ENCODE data around the gene SCFD2. TPM values are rescaled to one million over a fixed set of nuclear protein-coding genes. Genes with fewer than 3 reads are reported as not detected.

Gene SCFD2
- total and polyA plus RNA-seq, 9 donors, result 5.1 to 42.1 (median 13.5) TPM

DNA sequence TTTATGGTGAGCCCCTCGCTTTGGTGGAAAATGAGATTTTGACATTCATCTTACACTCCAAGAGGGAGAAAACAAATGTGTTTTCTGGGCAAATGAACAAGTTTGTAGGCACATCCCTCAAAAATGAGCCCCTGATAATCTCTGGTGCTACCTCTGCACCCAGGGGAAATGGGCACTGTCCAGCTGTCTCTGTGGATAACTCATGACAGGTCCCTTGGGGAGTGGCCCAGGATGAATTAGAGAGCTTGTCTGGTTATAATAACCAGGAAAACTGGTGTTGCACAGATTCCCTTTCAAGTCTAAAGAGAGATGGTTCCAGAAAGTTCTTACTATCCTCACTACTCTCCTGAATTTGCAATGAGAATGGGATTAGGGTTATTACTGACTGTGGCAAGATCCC, 496.2 kb downstream of the SCFD2 start:
- WGBS, 3 donors, result 24 to 43% (median 36%) methylated on average over 1 of the region's 1 CpG

GRCh38 chr4:52869196-52869595, 496.7 kb downstream of the SCFD2 start:
- no peak for TF ChIP-seq EP300 (IDR thresholded peaks at IDR 0.05)
- TF ChIP-seq POLR2A (IDR thresholded peaks at IDR 0.05), result no peak
- TF ChIP-seq, protein P1, sequence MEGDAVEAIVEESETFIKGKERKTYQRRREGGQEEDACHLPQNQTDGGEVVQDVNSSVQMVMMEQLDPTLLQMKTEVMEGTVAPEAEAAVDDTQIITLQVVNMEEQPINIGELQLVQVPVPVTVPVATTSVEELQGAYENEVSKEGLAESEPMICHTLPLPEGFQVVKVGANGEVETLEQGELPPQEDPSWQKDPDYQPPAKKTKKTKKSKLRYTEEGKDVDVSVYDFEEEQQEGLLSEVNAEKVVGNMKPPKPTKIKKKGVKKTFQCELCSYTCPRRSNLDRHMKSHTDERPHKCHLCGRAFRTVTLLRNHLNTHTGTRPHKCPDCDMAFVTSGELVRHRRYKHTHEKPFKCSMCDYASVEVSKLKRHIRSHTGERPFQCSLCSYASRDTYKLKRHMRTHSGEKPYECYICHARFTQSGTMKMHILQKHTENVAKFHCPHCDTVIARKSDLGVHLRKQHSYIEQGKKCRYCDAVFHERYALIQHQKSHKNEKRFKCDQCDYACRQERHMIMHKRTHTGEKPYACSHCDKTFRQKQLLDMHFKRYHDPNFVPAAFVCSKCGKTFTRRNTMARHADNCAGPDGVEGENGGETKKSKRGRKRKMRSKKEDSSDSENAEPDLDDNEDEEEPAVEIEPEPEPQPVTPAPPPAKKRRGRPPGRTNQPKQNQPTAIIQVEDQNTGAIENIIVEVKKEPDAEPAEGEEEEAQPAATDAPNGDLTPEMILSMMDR (IDR thresholded peaks at IDR 0.05), result no peak
- Histone ChIP-seq H3K36me3 (no peaks in the 10 kb centered on the region), H3K4me3 (no peak overlapping the region), H3K27ac (peak overlapping the region; percentile 1 to 42), H3K9me3 (no peaks in the 10 kb centered on the region), H3K27me3 (no peaks in the 10 kb centered on the region), H3K4me1 (ENCODE audit: insufficient read depth) (peaks cover 20% of the 10 kb centered on the region)
- DNase-seq, result peak; percentile 76 to 85 (median 79)
- WGBS, 3 donors, result 7 to 14% (median 13%) methylated on average over 12 of the region's 12 CpGs
- intact Hi-C loops (cut with DNase I), result loop anchor here in 2 of 4 donors (10.0 kb wide), 4 partner anchors 86 to 304 kb away; partner anchors contain the start of gene USP46 (in 1 of the 2)

More for the DNA sequence above, 496.2 kb downstream of the SCFD2 start:
- DNase-seq, result no peak
- H3K27ac ChIP-seq, result peak overlapping the region in 1 of 2 donors; percentile 37
- no peak overlapping the region for H3K4me3 ChIP-seq
- no peaks in the 10 kb centered on the region for H3K36me3 ChIP-seq
- H3K4me1 ChIP-seq (ENCODE audit: insufficient read depth), result peaks cover 20% of the 10 kb centered on the region
- intact Hi-C loops (cut with DNase I), result loop anchor here in 2 of 4 donors (10.0 kb wide), 4 partner anchors 85 to 305 kb away; partner anchors contain the start of gene USP46 (in 1 of the 2)
- H3K27me3 ChIP-seq, result no peaks in the 10 kb centered on the region
- H3K9me3 ChIP-seq, result no peaks in the 10 kb centered on the region
- TF ChIP-seq POLR2A (IDR thresholded peaks at IDR 0.05) (no peak), EP300 (IDR thresholded peaks at IDR 0.05) (no peak)
- TF ChIP-seq, protein P1 (IDR thresholded peaks at IDR 0.05), result no peak

DNA sequence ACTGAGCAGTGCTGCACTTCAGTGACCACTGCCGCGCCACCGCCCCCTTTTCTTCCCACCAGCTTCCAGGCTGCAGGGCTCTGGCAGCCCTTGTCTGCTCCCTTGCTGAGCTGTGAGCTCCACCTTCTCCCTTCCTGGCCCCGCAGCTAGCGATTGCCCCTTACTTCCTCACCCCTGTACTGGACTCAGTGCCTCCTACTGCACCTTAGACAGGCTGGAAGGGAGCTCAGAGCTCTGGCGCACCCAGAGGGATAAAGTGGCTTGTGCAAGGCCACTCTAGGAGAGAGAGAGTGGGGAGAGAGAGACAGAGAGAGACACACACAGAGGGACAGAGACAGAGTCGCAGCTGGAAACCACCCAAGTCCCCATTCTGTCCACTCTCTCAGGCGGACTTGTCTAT, 497.7 kb downstream of the SCFD2 start:
- intact Hi-C loops (cut with DNase I), result loop anchor here in 2 of 4 donors (10.0 kb wide), 4 partner anchors 87 to 303 kb away; partner anchors contain the start of gene USP46 (in 1 of the 2)
- 41 to 47% (median 45%) methylated on average over 8 of the region's 8 CpGs for WGBS, 3 donors
- H3K4me1 ChIP-seq (ENCODE audit: insufficient read depth), result peaks cover 20% of the 10 kb centered on the region
- TF ChIP-seq, protein P1 (IDR thresholded peaks at IDR 0.05), result no peak
- TF ChIP-seq EP300 (IDR thresholded peaks at IDR 0.05) (no peak), POLR2A (IDR thresholded peaks at IDR 0.05) (no peak)
- H3K9me3 ChIP-seq, result no peaks in the 10 kb centered on the region
- H3K27me3 ChIP-seq, result no peaks in the 10 kb centered on the region
- DNase-seq, result peak; percentile 32 to 56 (median 39)
- no peaks in the 10 kb centered on the region for H3K36me3 ChIP-seq
- H3K4me3 ChIP-seq, result no peak overlapping the region
- no peak overlapping the region for H3K27ac ChIP-seq

DNA sequence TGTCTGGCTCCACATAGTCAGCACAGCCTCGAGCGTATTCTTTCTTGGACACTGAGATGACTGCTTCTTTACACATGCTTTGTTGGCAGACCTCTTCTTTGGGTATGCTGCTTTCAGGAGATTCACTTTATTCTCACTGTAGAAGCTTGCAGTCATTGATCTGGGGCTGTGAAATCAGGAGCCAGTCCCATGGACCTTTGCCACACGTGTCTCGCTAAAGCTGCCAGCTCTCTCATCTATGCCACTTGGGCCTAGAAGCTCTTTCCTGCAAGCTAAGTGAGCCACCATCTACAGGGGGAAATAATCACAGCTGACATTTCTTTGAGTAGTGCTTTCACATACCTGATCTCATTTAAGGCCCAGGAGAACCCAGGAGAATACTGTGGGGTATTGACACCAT, 498.7 kb downstream of the SCFD2 start:
- H3K27me3 ChIP-seq, result no peaks in the 10 kb centered on the region
- H3K36me3 ChIP-seq, result no peaks in the 10 kb centered on the region
- TF ChIP-seq EP300 (IDR thresholded peaks at IDR 0.05) (no peak), POLR2A (IDR thresholded peaks at IDR 0.05) (no peak)
- TF ChIP-seq, protein P1 (IDR thresholded peaks at IDR 0.05), result no peak
- intact Hi-C loops (cut with DNase I), result loop anchor here in 2 of 4 donors (10.0 kb wide), 4 partner anchors 88 to 302 kb away; partner anchors contain the start of gene USP46 (in 1 of the 2)
- no peak overlapping the region for H3K4me3 ChIP-seq
- DNase-seq, result no peak
- H3K27ac ChIP-seq, result no peak overlapping the region
- H3K4me1 ChIP-seq (ENCODE audit: insufficient read depth), result peaks cover 20% of the 10 kb centered on the region
- 68 to 81% (median 71%) methylated on average over 4 of the region's 4 CpGs for WGBS, 3 donors
- no peaks in the 10 kb centered on the region for H3K9me3 ChIP-seq

Data from ovary (tissue), 9 donors.